Forelimb muscle (tissue), 1 donor: ENCODE results near the gene CA5A. TPM values are rescaled to one million over a fixed set of nuclear protein-coding genes. Genes with fewer than 3 reads are reported as not detected.
"Not testable (repeated sequence)": the region's sequence is repeated elsewhere in the genome, so short reads cannot be mapped to it uniquely, and the experiment has no call there.

Experiments
- DNase-seq: peaks from one replicate; pipeline ENCODE4 v3.0.0-alpha.2; 2013; ENCODE audit warnings: low read depth
- polyA plus RNA-seq: library from polyadenylated mRNA; unstranded; fragments of 120-200 nt; gene quantifications from one replicate; pipeline ENCODE4 v1.2.1, GENCODE V29; 2013; ENCODE audit not compliant: insufficient read length

CA5A gene
- polyA plus RNA-seq, 1 donor = 0.11 TPM

DNA sequence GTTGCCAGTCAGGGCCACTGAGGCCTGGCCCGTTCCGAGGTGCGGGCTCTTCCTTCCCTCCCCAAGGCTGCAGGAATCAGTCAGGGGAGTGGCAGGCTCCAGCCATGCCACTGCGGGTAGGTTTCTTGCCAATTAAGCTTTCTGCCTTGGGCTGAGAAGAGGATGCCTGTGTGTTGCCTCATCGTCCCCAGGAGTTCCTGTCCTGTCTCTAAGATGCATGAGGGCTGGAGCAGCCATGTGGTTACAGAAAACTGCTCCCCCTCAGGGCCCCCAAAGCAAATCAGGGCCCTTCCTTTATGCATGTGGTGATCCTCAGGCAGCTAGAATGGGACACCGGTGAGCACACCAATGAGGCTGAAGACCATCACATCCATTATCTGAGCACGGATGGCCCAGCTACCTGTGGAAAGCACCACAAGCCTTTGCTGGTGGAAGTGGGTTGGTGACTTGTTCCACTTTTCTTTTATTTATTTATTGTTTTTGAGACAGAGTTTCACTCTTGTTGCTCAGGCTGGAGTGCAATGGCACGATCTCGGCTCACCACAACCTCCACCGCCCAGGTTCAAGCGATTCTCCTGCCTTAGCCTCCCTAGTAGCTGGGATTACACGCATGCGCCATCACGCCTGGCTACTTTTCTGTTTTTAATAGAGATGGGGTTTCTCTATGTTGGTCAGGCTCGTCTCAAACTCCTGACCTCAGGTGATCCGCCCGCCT is 40.0 kb downstream of the CA5A start:
- DNase-seq = not testable (repeated sequence)

DNA sequence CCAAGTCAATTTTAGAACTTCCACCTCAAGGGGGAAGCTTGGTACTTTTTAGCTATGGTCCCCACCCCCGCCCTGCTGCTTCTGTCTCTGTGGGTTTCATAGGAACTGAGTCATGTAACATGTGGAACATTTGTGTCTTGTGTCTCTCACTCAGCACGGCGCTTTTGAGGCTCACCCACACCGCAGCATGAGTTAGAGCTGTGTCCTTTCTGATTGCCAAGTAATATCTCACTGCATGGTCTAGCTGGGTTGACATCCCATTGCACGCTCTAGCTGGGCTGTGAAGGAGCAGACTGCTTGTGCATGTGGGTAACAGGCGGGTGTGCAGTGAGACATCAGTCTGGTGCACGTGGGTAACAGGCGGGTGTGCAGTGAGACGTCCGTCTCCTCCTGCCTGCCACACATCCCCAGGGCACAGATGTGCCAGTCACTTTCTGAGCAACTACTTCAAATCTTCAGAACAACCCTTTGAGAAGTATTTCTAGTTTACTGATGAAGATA is 40.6 kb downstream of the CA5A start:
- no peak for DNase-seq

DNA sequence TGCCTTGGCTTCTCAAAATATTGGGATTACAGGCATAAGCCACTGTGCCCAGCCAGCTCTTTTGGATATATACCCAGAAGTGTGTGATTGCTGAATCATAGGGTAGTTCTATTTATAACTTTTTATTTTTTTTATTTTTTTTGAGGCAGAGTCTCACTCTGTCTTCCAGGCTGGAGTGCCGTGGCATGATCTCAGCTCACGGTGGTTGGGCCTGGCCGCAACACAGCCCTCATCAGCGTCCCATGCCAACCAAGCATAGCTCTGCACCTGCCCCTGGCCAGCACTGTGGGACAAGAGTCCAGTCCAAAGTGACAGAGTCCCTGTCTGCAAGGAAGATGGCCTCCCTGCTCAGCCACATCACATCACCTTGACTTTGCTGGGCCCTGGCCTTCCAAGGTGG is 42.3 kb downstream of the CA5A start:
- DNase-seq = not testable (repeated sequence)

DNA sequence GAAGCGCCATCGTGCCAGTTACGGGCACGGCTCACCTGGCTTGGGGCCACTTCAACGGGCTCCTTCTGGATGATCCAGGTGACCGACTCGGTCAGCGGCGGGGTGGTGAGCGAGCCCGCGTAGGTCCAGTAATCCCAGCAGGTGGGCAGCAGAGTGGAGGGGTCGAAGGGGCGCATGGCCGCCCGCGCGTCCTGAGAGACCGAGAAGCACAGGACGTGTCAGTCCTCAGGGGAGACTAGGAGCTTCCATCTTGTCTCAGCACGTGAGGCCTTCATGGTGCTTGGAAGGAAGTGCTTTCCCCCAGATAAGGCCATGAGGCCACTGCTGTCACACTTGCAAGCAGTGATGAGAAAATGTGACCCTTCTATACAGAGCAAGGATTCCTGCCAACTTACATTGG is 44.6 kb downstream of the CA5A start:
- DNase-seq = no peak

DNA sequence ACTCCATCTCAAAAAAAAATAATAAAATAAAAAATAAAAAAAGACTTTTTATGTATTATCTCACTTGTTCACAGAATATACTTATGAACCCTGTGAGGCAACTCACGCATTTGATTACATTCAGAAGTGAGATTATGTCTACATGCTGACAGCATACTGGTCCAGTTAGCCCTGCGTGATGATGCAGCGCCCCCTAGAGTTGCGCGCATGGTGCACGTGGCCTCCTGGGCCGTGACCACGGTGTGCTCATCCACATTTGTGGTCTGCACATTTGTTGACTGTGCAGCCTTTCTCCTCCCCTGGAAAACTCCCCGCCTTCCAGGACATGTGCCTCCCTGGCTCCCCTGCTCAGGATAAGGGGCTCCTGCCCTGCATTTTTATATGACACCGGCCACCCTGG is 46.6 kb downstream of the CA5A start:
- DNase-seq = not testable (repeated sequence)

DNA sequence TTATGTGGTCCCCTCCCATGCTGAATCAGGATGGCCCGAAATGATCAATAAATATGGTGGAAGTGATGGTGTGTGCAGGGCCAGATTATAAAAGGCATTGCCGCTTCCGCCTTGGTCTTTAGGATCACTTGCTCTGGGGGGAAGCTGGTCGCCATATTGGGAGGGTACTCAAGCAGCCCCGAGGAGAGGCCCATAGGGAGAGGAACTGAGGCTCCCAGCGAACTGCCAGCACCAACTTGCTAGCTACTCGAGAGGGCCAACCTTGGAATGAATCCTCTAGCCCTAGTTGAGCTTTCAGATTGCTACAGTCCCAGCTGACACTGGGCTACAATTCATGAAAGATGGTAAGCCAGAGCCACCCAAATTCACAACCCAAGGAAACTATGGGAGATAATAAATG is 48.0 kb downstream of the CA5A start:
- DNase-seq = not testable (repeated sequence)

DNA sequence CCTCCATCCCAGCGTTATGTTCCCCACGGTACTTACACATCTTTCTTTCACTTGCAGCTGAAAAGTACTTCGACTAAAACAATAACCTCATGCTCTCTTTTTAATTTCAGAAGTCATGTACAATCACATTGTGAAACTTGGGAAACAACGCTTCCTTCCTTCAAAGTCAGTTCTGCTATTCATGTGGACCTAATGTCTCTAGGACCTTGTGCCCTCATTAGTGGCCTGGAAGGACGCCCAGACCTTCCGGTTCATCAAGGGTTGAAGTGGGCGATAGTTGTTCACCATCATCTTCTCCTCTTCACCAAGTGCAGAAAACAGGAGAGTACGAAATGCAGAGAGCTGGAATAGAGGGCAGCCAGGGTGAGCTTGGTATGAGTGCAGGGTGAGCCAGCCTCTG is 48.4 kb downstream of the CA5A start:
- DNase-seq = not testable (repeated sequence)

DNA sequence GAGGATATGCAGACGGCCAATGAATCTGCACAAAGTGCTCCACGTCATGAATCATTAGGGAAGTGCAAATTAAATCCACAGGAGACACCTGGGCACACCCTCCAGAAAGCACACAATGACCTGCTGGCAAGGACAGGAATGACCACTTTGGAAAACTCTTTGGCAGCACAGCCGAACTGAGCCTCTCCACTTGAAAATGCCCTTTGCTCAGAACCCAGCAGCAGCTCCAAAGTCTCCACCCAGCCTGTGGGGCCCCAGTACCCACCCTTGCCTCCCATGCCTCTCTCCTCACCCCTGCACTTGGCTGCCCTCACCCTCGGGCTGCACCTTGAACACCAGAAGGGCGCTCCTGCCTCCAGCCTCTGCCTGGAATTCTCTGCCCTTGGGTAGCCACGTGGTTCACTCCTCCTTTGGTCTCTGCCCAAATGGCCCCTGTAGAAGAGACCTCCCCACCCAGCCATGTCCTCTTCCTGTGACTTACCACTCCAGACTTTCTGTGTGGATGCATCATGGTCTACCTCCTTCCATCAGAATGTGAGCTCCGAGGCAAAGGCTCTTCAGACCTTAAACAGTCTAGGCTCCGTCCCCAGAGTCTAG is 50.9 kb downstream of the CA5A start:
- not testable (repeated sequence) for DNase-seq

DNA sequence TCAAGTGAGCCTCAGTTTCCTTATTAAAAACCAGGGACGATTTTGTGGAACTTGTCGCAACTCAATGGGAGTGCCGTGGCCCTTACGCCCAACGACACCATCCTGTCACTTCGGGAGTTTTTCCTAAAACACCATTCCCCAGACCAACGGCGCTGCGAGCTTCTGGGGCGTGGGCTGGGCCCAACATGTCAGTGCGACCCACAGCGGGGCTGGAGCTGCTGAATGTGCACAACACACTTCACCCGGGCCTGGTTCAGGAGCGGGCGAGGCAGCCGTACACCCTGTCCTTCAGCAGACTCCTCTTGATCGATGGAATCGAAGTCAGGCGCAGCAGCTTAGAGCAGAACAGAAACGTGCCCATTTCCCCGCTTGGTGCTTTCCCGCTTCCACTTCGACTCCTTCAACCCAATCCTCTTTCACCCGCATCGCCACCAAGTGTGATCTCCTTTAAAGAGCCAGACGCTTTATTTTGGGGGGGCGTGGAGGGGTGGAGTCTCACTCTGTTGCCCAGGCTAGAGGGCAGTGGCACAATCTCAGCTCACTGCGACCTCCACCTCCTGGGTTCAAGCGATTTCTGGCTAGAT is 53.8 kb downstream of the CA5A start:
- no peak for DNase-seq

DNA sequence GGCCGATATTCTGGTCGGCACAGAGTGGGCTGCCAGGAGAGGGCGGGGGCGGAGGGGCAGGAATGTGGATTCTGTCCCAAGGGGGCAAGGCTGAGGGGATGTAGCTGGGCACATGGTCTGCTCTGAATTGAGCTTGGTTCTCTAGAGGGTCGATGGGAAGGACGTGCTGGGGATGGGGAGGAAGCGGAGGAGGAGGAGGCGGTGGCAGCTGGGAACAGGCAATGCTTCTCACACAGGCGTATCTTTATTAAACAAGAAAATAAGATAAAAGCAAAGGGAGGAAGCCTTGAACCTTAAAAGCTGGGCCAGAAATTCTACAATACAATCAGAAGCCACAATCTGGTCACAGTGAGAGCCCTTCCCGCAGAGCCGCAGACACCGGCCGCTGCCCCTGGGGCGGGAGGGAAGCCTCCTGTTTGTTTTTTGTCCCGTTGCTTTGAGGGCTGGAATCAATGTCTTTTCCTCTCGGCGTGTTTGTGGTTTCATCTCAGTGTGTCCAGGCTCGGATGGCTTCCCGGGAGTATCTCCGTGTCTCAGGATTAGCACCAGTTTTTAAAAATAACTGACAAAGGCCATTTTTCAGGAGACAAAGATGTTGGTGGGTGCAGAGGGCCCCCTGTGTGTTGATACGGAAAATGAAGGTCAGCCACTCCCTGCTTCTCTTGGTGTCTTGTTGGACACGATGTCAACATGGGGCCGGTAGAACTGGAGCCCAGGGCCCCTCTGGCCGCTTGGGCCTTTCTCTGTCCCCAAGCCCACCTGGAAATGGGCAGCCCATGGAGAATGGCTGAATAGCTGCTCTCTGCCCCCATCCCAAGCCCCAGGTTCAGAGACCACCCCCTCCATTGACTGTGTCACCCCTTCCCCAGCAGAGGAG is 54.8 kb downstream of the CA5A start:
- no peak for DNase-seq

DNA sequence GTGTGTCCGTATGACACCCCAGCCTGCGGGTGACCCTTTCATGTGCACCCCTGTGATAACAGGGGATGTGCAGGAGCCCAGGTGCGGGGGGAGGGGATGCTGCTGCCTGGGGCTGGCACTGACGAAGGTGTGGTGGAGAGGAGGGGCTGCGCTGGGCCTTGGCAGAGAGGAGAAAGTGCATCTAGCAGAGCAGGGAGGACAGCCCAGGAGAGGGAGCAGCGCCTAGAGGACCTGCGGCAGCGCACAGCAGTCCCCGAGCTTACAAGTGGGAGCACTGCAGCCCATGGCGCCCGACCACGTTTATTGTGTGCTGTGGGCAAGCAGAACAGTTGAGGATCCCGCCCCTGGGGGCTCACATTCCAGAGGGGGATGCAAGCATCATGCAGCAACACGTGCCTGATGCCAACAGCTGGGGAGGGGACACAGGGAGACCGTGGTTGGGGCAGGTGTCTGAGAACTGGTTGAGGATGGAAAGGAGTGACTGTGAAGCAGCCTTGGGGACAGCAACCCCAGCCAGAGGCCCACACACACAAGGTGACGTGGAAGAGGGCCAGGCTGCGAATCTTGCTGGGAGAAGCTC is 56.1 kb downstream of the CA5A start:
- DNase-seq = no peak

DNA sequence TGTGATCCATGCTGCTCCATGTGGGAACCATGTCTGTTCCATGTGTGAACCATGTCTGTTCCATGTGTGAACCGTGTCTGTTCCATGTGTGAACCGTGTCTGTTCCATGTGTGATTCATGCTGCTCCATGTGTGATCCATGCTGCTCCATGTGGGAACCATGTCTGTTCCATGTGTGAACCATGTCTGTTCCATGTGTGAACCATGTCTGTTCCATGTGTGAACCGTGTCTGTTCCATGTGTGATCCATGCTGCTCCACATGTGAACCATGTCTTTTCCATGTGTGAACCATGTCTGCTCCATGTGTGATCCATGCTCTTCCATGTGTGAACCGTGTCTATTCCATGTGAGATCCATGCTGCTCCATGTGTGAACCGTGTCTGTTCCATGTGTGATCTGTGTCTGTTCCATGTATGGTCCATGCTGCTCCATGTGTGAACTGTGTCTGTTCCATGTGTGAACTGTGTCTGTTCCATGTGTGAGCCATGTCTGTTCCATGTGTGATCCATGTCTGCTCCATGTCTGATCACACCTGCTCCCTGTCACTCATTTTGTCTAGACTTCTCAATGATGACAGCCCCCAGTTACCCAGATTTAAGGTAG is 56.8 kb downstream of the CA5A start:
- DNase-seq = not testable (repeated sequence)

DNA sequence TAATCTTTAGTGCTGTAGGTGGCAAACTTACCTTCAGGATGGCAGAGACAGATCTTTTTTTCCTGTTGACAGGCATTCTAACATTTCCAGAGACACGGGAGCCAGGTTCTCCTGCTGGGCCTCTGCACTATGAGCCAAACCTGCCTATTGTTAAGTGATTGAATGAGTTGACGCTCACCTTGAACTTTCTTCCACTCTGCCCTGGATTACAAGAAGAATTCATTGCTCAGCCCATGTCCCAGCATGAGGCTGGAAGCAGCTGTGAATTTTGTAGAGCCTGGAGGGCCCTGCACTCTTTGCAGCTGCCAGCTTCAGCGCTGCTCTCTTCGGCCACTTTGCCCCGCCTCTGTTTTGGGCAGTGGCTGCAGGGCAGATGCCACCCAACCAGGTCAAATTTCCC is 57.6 kb downstream of the CA5A start:
- no peak for DNase-seq

DNA sequence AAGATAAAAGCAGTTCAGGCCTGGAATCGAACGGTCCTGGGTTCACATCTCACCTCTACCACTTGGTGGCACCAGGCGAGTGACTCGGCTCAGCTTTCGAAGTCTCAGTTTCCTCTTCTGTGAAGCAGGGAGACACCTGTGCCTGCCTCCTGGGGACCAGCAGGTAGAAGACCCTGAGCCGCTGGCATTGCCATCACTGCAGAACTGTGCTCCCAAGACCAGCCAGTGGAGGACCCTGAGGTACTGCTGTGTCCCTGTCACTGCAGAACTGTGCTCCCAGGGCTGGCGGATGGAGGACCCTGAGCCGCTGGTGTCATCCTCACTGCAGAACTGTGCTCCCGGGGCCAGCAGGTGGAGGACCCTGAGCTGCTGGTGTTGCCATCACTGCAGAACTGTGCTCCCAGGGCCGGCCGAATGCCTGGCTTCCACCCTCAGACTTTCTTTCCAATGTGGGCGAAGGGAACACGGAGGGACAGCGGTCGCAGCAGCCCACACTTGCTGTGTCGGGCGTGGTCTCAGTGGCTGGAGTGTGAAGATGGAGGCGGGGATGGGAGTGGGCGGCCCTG is 58.3 kb downstream of the CA5A start:
- no peak for DNase-seq

DNA sequence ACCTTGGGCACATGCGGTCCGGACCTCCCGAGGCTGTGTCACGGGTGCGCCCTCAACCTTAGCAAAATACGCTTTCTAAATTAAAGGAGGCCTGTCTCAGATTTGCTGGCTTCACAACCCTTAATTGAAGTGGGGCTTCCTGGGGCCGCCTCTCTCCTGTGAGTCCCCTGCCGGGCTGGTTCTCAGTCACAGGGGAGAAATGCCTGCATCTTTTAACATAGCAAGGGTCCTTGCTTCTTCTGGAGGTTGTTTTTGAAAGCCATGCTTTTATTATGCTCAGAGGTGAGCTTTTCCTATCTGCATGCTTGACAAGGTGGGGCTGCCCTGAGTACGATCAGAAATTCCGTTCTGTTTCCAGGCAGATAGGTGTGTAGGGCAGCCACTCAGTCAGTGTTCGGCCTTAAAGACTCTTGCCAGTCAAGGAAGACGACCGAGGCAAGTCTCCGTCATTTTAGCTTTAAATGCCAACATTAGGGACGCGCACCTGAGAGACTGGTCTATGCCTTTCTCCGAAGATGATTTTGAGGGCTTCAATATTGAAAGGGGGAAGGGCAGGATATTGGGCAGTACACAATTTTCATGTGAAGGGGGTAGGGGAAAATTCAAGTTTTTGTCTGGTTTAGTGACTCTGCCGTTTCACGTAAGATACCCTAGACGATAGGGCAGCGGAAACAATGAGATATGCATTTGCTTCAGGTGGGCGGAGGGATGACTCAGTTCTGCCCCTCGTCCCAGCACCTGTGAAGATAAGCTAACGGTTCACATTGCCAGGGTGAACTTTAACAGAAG is 61.5 kb downstream of the CA5A start:
- no peak for DNase-seq

DNA sequence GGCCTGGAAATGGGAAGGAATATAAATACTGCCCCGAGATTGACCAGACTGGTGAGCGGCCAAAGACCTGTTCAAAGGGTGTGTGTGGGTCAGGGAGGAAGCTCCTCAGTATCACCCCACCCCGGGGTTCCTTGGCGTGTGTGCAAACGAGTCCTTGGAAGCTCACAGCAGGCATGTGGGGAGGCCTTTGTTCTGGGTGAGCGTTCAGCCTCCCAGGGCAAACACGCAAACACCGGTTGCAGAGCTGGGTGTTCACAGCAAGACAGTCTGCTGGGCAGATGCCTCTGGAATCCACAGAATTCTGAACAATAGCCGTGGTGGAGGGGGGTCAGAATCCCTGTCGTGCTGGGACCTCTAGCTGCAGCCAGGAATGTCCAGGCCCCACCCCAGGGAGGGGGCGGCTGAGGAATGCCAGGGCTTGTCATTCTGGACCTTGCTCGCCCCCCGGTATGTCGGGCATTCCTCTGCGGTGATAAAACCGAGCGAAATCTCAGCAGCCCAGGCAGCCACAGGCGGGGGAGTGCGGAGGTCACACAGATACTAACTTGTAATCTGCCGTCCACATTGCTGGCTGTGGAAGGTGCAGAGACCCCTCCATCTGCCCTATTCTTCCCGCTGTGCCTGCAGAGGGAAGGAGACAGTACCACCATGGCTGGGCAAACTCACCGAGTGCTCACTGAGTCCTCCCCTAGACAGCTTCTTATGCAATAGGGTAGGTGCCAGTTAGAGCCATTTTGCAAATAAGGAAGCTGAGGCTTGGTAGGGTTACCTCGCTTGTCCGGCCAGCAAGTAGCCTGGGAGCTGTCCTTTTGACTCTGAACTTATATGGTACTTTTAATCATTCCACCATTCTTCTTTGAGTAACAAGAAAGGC is 65.7 kb downstream of the CA5A start:
- DNase-seq = not testable (repeated sequence)

DNA sequence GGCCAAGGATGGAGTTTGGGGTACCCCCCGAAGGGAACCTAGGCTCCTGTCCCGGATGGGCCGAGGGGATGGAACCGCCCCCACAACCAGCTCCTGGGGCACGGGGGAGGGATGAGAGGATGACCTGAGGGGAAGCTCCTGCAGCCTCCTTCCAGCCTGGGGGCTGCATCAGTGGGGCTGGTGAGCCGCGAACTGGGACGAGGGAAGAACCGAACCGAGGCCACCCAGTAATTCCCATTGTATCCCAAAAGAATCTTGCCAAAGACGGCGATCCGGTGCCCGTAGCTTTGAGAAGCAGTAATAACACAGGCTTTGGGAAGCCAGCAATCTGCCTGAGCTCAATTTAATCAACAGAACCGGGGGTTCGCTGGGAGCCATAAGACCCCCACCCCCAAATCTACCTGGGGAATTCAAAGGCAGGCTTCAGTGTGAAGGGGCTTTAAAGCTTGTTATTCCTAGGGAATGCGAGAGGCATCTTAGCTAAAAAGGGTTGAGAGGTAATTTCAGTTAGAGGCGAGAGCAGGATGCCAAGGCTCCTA is 66.4 kb downstream of the CA5A start:
- not testable (repeated sequence) for DNase-seq

DNA sequence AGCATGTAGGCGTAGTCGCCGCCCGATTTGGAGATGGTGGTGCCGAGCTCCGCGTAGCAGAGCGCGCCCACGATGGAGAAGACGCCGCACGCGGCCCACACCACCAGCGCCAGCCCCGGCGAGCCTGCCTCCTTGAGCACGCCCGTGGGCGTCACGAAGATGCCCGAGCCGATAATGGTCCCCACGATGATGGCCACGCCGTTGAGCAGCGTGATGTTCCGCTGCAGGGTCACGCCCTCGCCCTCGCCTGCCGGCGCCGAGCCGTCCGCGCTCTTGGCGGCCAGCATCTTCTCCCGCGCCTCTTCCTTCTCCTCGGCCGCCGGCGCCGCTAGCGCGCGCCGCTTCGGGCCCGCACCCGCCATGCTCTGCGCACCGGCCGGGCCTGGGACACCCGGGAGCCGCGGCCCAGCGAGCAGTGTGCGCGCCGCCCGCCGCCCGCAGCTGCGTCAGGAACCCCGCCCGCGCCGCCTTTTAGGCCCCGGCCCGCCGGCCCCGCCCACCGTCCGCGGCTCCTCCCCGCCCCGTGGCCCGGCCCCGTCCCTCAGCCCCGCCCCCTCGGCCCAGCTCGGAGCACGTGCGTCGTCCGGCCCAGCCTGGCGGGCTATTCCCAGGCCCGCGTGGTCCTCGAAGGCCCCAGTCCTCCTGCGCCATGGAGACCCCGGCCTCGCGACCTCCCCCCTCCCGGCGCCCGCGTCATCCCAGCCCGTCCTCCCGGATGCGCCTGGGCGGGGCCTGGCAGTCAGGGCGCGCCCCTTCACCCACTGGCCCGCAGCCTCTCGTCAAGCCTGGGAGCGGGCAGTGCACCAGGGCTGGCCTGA is 67.1 kb downstream of the CA5A start, which contains the start of gene SLC7A5:
Gene SLC7A5 (minus strand): TSS at position 447 of the 818 bp plus-strand sequence. CDS start 85 bp downstream, at position 362.
- not testable (repeated sequence) for DNase-seq
